GM18868 (cell line): ENCODE measurements around the gene MAP3K3.
"Not testable (repeated sequence)": the region's sequence is repeated elsewhere in the genome, so short reads cannot be mapped to it uniquely, and the experiment has no call there.

Source experiments
- ATAC-seq: cut with Tn5 transposase; IDR thresholded peaks from one replicate; pipeline ENCODE4 v1.9.1; 2021; ENCODE audit warnings: mild to moderate bottlenecking, moderate library complexity; ENCODE audit not compliant: unreplicated experiment

The MAP3K3 gene

DNA sequence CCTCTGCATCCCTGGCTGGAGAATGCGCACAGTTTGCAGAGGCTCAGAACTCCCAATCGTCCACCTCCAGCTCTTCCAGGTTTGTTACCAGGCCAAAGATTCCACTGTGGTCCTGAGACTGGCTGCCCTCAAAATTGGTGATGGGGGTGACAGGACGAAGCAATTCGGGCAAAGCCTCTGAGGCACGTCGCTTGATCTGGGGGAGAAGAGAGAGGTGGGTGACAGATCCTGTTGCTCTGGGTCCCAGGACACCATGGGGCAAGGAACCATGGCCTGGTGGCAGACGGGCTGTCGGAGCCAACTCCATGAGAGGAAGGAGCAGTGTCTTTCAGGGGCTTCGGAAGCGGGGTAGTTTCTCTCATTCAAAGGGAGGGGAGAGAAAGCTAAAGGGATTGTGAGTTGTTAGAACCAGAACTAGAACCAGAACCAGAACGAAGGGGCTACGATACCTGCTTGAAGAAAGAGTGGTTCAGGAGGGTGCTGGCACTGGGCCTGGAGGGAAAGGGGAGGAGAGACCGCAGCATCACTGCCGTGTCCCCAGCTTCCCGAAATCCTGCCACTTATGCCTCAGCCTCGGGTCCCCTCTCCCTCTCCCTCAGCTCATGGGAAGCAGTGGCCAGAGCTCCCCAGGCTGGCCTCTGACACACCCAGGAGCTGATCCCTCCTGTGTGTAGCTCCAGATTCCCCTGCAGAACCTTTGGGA, 81.5 kb downstream of the MAP3K3 start:
- no peak for ATAC-seq

DNA sequence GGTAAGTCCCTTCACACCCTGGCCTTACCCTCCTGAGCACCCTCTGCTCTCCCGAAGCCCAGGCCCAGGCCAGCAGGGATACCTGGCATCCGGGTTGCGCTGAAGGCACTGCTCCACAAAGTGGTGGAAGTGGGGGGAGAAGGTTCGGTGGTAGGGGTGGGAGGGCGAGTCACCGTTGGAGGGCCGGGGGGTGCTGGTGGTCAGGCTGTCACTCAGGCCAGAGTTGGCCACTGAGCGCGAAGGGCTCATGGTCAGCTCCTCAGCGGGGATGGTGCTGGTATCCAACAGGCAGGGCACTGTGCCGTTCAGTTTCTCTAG, 82.0 kb downstream of the MAP3K3 start:
- ATAC-seq, result no peak

DNA sequence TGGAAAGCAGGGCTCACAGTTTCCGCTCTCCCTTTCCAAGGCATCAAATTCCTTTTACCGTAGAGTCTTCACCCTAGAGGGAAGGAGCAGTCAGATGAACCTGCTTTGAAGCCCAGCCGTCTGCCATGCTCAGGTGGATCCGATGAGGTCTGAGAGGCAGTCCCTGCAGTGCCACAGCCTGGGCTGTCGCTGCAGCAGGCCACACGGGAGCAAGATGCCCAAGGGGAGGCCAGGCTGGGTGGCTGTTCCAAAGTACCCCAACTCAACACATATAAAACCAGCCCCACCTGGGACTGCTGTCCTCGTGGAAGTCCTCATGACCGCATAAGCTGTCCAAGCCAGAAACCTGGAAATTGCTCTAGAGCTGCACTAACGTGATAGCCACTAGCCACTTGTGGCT, 82.6 kb downstream of the MAP3K3 start:
- no peak for ATAC-seq

DNA sequence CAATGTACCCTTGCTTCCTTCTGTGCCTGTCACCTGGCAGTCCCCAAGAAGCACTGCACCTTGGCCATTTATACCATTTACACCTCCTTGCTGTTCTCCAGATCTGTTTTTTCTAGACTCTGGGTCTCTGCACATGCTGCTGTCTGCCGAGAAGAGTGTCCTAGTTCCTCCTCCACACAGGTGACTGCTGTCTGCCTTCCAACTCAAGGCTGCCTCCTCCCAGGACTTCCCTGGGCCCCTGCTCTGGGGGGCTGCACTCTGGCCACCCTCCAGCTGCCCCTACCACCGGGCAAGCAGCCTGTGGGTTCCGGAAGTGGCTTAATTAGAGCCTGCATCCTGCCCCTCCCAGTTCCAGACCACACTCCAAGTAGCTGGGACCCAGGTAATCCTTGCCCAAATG, 83.4 kb downstream of the MAP3K3 start:
- ATAC-seq, result no peak

DNA sequence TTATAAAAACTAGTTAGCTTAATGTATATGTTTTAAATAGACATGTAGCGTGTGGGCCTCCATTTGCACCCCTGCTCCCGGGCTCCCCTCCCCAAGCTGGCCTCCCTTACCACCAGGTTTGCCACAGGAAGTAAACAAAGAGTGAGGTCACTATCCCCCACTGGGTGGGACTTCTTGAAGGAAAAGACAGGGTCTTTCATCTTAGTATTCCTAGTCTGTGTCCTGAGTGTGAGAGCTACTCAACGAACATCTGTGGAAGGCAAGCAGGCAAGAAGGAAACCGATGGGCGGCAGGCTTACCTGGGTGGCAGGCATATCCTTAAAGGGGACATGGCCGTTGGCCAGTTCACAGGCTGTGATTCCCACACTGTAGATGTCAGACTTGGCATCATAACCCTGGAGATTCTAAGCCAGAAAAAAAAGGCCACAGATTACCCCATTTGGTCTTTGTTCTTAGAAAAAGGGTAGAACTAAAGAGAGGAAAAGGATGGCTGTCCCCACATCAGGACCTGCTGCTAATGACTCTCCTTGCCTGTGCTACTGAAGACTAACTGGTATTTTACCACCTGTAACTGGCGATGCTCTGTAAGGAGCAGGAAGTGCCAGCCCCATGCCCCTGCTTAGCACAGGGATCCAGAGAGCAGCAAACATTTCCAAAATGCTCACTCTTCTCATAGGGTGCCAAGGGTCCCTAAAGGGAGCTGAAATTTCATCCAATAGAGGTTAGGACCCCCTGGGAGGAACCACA, 84.3 kb downstream of the MAP3K3 start:
- ATAC-seq, result no peak

DNA sequence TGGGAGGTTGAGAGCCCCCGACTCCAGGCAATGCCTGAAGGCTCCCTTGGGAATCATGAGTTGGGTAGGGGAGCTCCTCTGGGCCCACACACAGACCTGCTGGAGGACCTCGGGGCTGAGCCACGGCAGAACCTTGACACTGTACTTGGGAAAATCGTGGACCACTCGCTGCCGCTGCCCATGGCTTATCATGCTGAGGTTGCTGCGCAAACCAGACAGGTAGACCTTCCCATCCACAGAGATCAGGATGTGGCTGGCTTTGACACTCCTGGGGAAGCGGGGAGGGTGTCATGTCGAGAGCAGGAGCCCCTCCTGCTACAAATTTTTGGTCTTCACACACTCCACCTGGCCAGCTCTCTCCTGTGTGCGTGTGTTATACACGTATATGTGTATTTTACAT, 84.9 kb downstream of the MAP3K3 start:
- ATAC-seq, result no peak

DNA sequence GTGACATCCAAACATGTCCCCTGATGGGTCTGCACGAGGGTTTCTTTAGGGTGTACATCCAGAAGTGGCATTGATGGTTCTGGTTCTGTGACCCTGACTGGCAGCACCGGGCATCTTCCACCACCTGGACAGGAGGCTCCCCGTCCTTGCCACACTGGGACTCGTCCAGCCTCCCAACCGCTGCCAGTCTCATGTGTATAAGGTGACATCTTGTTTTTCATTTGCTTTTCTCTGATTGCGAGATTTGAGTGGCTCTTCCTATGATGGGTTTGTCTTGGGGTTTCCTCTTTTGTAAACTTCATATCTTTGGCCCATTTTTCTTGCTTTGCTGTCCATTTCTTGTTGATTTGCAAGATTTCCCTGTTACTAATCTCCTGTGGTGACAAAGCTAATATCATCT, 86.9 kb downstream of the MAP3K3 start:
- no peak for ATAC-seq

DNA sequence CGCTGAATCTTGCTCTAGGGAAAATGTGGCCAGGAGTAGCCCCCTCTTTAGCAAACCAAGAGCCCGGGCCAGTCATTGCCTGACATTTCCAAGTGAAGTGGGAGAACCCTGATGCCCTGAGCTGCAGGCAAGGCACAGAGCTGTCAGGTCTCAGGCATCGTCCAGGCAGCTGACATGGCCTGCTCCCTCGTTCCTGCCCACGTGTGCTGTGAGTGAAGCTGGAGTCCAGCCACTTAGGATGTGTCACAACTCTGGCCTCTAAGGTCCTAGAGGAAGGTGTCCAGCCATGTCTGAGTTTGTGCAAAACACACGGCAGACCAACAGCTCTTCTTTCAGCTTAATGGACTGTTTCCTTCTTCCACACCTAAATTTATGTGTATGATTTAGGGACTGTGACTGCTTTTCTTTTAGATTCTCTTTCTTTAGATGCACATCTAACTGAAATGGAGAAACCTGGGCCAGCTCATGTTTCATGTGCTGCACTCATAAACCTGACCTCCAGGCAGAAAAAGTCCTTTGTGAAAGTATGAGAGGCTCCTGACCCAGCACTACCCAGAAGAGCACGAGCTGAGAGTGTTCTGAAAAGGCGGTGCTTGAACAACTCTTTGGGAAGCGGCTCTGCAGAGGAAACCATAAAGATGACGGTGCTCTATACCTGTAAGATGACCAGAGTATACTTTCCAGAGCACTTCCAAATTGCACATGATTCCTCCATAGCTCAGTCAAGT, 92.5 kb downstream of the MAP3K3 start:
- ATAC-seq, result no peak

DNA sequence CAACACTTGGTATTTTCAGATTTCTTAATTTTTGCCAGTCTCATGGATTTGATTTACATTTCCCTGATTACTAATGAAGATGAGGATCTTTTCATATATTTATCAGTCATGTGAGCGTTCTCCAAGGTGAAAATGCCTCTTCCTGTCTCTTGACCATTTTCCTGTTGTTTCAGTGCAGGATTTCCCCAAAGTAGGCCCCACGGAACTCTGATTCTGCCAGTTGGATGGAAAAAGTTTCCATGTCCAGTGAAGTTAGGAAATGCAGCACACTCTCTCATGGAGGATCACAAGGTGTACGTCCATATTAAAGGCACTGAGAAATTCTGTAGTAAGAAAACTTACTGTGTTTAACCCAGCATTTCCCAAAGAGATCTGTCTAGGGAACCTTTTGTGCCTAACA, 94.2 kb downstream of the MAP3K3 start:
- ATAC-seq, result no peak

DNA sequence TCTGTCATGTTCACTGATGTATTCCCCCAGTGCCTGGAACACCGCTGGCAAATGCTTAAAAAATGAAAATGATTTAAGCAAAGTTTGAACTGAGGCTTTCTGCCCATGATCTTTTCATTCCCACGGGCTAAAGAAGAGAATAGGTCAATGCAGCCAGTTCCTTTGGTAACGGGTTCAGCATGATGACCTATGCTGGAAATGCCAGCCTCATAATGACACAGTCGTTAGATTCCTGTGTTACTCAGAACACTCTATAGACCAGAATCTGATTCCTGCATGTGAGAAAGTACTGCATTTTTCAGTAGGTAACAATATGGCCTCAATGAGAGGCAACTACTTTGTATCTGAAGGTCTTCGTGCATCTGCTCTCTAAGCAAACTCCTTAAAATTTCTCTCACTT, 96.8 kb downstream of the MAP3K3 start:
- no peak for ATAC-seq

DNA sequence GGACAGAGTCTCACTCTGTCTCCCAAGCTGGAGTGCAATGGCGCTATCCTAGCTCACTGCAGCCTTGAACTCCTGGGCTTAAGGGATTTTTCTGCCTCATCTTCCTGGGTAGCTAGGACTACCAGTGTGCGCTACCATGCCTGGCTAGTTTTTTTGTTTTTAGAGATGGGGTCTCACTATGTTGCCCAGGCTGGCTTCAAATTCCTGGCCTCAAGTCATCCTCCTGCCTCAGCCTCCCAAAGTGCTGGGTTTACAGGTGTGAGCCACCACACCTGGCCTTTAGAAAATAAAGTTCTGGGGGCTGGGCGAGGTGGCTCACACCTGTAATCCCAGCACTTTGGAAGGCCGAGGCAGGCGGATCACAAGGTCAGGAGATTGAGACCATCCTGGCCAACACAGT, 98.0 kb downstream of the MAP3K3 start:
- ATAC-seq, result not testable (repeated sequence)

DNA sequence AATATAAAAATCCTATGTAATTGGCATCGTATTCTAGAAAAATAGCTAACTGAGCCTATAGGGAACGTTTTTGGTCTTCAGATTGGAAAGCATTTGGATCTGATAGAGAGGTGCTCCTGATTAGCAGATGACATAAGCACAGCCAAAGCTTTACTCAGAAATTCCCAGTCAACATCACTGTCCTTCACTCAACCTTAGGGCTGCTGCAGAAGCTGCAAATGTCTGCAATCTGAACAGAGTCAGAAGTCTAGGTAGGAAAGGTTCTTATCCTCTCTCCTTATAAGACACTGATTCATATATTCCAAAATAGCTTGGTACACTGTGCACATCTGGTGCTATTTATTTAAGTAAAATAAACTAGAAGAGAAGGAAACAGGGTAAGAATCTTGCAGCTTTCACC, 100.2 kb downstream of the MAP3K3 start:
- ATAC-seq, result no peak

DNA sequence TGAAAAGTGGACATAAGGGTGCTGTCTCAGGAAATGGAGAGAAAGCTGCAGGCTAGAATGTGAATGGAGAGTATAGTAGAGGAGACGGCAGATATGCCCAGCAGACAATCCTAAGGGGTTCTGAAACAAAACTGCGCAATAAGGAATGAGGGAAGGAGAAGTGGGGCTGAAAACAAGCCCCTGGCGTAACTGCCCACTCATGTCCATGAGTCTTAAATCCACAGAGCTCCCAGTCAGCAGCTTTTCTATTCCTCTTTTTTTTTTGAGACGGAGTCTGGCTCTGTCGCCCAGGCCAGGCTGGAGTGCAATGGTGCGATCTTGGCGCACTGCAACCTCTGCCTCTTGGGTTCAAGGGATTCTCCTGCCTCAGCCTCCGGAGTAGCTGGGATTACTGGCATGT, 113.5 kb downstream of the MAP3K3 start:
- no peak for ATAC-seq

DNA sequence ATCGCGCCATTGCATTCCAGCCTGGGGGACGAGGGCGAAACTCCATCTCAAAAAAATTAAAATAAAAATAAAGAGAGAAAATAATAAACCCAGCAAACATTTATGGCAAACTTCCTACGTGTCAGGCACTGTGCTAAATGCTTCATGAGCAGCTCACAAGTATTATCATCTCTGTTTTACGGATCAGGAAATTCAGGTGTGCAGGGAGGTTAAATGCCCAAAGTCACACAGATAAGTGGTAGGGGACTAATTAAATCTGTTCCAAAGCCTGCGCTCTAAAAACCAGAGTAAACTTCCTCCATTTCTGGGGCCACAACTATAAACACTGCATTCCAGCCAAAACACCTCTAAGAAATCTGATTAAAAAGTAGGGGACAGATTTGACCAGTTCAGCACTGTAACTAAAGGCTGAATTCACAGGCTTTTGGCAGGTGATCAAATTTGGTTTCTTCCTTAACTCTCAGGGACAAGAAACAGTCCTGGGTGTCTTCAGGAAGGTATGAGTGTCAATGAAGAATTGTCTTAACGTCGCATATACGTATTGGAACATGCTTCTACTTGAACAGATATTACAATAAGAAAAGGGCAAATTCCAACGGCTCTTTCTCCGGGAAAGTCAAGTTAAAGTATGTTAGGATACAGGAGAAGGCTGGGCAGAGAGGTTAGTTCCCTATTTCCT, 118.4 kb downstream of the MAP3K3 start:
- no peak for ATAC-seq

DNA sequence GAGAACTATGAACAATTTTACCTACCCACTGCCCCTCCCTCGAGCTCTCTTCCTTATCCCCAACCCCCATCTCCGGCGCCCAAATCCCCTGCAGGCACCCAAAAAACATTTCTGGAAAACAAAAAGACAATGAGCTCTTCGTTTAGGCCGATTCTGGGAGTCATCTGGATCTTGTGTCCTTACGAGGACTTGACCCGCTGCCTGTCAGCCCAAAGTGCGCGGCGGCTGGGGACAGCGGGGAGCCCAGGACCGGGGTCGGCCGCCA, 118.9 kb downstream of the MAP3K3 start:
- no peak for ATAC-seq

DNA sequence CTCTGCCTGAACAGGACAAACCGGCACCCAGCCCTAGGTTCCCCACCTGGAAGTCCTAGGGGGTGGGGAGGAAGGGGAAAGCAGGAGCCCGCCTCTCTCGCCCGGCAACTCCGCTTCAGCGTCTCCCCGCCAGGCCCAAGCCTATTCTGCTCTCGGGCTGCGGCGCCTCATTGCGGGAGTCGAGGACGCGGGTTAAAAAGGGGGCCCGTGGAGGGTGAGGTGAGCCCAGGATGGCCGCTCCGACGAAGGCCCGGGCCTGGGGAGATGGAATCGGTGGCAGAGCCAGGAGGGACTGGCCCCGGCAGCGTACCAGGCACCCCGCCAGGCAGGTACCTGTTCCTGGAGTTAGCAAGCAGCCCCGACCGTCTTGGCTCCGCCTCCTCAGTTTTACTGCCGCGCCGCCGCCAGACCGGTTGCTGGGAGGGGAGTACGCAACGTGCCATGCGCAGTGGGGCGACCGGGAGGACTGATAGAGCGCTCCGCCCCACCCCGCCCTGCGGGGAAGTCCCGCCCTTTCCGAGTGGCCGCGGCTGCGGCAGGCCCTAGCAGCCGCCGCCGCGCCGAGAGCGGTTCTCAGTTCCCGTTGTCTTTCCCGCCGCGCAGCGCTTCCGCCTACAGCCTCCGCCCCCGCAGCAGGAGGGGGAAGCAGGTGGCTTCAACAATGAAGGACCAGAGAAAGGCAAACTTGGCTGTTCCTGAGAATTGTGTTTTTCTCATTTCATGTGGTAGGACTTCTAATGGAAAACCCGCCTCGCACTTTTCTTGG, 119.4 kb downstream of the MAP3K3 start, which contains the start of gene STRADA:
STRADA (minus strand) TSS at position 392 of the 766 bp plus-strand sequence. CDS start 13,430 bp downstream, outside the sequence.
- ATAC-seq, result peak; percentile 85
